Left ventricle myocardium inferior (tissue), 1 donor: ENCODE measurements around the gene ZNF750. TPM values are rescaled to one million over a fixed set of nuclear protein-coding genes. Genes with fewer than 3 reads are reported as not detected.

ENCODE experiments used
- DNase-seq: peaks from one replicate; pipeline ENCODE4 v3.0.0-alpha.2; 2020
- H3K27ac ChIP-seq: fragments of 200-600 bp; replicated peaks from 2 replicates; pipeline ENCODE4 v1.8.0; 2021
- H3K27me3 ChIP-seq: fragments of 200-600 bp; 2 replicates; pipeline ENCODE4 v1.8.0; 2021; ENCODE audit warnings: low read depth
- H3K36me3 ChIP-seq: fragments of 200-600 bp; 2 replicates; pipeline ENCODE4 v1.8.0; 2021
- H3K4me1 ChIP-seq: fragments of 200-600 bp; 2 replicates; pipeline ENCODE4 v1.8.0; 2021
- H3K4me3 ChIP-seq: fragments of 200-600 bp; 2 replicates; pipeline ENCODE4 v1.8.0; 2021; ENCODE audit warnings: mild to moderate bottlenecking, moderate library complexity
- H3K9me3 ChIP-seq: fragments of 200-600 bp; replicated peaks from 2 replicates; pipeline ENCODE4 v1.8.0; 2021
- CTCF ChIP-seq: fragments of 200-600 bp; IDR thresholded peaks from 2 replicates; pipeline ENCODE4 v1.8.0; 2021; ENCODE audit warnings: antibody characterized with exemption, mild to moderate bottlenecking, borderline replicate concordance
- intact Hi-C: fragments of 100-400 bp; cut with micrococcal nuclease; formaldehyde crosslinking; loops from one replicate; pipeline ENCODE4 v1.11.0; 2022
- total RNA-seq: library from RNA; stranded (reverse); fragmentation: NEBNext Ultra II Directional; extraction: Animal tissue kit (Norgen Biotek cat#: 25700); gene quantifications from one replicate; pipeline ENCODE4 v1.2.1, GENCODE V29; 2021
- donor health status: DM: no; HTN: yes; CAD: no; lungs with severe emphysema.

The ZNF750 gene
- total RNA-seq, 1 donor from 2014 or later: not detected

- intact Hi-C loops: no loop called here
- no peaks in the 10 kb centered on the region for H3K27me3 ChIP-seq
- no peak overlapping the region for H3K27ac ChIP-seq
- H3K9me3 ChIP-seq: no peaks in the 10 kb centered on the region
- peaks cover 16% of the 10 kb centered on the region for H3K36me3 ChIP-seq
- H3K4me1 ChIP-seq: peaks cover 23% of the 10 kb centered on the region
- TF ChIP-seq CTCF: no peak
- DNase-seq: no peak
- H3K4me3 ChIP-seq: no peak overlapping the region
Measured at GRCh38 chr17:82798752-82799151, 41.1 kb downstream of the ZNF750 start.

GRCh38 chr17:82797061-82797460, 42.8 kb downstream of the ZNF750 start:
- H3K9me3 ChIP-seq: no peaks in the 10 kb centered on the region
- DNase-seq: no peak
- H3K36me3 ChIP-seq: peaks cover 16% of the 10 kb centered on the region

DNA sequence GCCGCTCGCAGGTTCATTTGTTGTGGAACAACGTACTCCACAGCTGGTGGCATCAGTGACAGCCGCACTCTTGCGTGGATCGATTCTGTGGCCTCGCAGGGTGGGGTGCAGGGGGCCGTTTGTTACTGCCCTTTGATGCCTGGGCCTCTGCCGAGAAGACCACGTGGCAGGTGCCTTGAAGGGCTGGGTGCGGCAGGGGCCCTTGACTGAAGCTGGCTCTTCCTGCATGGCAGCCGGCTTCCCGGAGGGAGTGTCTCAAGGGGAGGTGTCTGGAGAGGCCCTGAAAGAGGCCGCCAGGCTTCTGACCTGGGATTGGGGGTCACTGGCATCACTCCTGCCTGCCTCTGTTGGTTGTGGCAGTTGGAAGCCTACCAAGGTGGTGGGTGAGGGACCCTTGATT, 44.2 kb downstream of the ZNF750 start:
- Histone ChIP-seq H3K36me3 (peaks cover 22% of the 10 kb centered on the region), H3K4me3 (no peak overlapping the region), H3K4me1 (peaks cover 24% of the 10 kb centered on the region), H3K9me3 (no peaks in the 10 kb centered on the region), H3K27ac (peak overlapping the region; percentile 77), H3K27me3 (no peaks in the 10 kb centered on the region)
- intact Hi-C loops: no loop called here
- DNase-seq: no peak
- no peak for TF ChIP-seq CTCF

More at GRCh38 chr17:82797061-82797460, 42.8 kb downstream of the ZNF750 start:
- intact Hi-C loops: no loop called here
- Histone ChIP-seq H3K27ac (no peak overlapping the region), H3K4me1 (peaks cover 24% of the 10 kb centered on the region), H3K27me3 (no peaks in the 10 kb centered on the region), H3K4me3 (no peak overlapping the region)
- no peak for TF ChIP-seq CTCF

DNA sequence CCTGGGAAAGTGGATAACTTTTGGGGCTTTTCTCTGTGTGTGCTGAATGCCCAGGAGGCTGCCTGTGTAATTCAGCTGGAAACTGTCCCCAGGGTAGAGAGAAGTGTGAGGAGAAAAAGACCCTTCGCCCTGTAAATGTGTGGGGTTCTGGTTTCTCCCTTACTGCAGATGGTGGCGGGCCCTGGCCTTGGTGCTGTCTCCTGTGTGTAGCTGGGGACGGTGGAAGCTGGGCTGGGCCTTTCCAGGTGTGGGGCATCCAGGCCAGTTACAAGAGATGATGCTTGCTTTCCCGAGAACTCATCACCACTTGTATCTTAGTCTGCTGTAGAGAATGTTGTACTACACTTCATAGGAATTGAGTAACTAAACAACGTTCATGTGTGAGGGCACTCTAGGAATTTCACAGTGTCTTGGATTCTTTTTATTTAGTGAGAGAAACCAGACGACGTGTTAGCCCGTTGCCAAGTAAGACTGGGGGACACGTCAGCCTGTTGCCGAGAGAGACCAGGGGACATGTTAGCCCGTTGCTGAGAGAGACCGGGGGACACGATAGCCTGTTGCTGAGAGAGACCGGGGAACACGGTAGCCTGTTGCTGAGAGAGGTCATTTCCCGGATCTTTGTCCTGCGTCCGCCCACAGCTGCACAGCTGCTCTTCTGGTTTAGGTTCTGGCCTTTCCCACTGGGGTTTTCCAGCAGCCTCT, 44.9 kb downstream of the ZNF750 start:
- intact Hi-C loops: no loop called here
- no peak for DNase-seq
- Histone ChIP-seq H3K4me1 (peaks cover 24% of the 10 kb centered on the region), H3K36me3 (peaks cover 17% of the 10 kb centered on the region), H3K9me3 (no peaks in the 10 kb centered on the region), H3K4me3 (no peak overlapping the region), H3K27ac (peak overlapping the region; percentile 77), H3K27me3 (no peaks in the 10 kb centered on the region)
- TF ChIP-seq CTCF: no peak

DNA sequence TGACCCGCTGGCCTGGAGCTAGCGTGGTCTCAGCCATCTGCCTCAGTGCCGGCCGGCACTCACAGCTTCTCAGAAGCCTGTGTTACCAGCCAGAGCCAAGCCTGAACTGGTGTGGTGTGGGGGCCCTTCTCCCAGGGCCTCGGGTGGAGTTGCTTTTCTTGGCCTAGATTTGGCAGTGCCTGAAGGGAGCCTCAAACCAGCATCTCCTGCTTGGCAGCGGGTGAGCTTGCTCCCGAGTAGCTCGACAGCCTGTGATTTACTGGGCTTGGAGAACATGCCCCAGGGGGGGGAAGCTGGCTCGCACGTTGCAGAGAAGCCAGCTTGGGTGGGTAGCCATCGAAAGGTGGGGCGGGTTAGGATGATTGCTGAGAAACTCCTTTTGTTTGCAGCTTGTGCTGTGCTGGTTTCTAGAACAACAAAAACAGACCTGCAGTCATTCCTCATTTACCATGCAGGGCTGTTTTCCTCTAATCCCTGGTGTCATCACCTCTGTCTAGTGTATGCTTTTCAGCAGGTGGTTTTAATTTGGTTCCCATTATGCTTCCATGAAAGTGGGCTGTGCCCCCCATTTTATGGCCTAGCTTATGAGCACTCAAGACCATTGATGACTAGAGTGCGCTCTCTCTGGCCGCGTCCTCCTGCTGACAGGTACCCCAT, 45.7 kb downstream of the ZNF750 start:
- no peak for TF ChIP-seq CTCF
- Histone ChIP-seq H3K27me3 (no peaks in the 10 kb centered on the region), H3K27ac (peak overlapping the region; percentile 77), H3K4me3 (no peak overlapping the region), H3K9me3 (no peaks in the 10 kb centered on the region), H3K36me3 (peaks cover 8% of the 10 kb centered on the region), H3K4me1 (peaks cover 24% of the 10 kb centered on the region)
- no peak for DNase-seq
- intact Hi-C loops: no loop called here
